Adipocyte (in vitro differentiated cells): Measurements from ENCODE around the gene CASK.

Source experiments
- DNase-seq: peaks from one replicate; pipeline ENCODE4 v3.0.0-alpha.2; 2015; ENCODE audit warnings: low read depth
- H3K27me3 ChIP-seq: replicated peaks from 2 replicates; pipeline ENCODE4 v1.7.0; 2013; ENCODE audit warnings: mild to moderate bottlenecking, low read length, moderate library complexity; ENCODE audit not compliant: control insufficient read depth, insufficient read depth
- H3K36me3 ChIP-seq: 2 replicates; pipeline ENCODE4 v1.7.0; 2013; ENCODE audit warnings: low read length, mild to moderate bottlenecking, moderate library complexity; ENCODE audit not compliant: control insufficient read depth, insufficient read depth, severe bottlenecking
- H3K4me1 ChIP-seq: 2 replicates; pipeline ENCODE4 v1.7.0; 2013; ENCODE audit warnings: mild to moderate bottlenecking, low read length, moderate library complexity; ENCODE audit not compliant: control insufficient read depth, insufficient read depth
- H3K4me3 ChIP-seq: 2 replicates; pipeline ENCODE4 v1.7.0; 2013; ENCODE audit warnings: mild to moderate bottlenecking, low read length, moderate library complexity
- H3K9ac ChIP-seq: 2 replicates; pipeline ENCODE4 v1.7.0; 2013; ENCODE audit warnings: mild to moderate bottlenecking, low read length, moderate library complexity
- H3K9me3 ChIP-seq: 2 replicates; pipeline ENCODE4 v1.7.0; 2013; ENCODE audit warnings: mild to moderate bottlenecking, low read length, moderate library complexity; ENCODE audit not compliant: control insufficient read depth

Gene CASK, protein sequence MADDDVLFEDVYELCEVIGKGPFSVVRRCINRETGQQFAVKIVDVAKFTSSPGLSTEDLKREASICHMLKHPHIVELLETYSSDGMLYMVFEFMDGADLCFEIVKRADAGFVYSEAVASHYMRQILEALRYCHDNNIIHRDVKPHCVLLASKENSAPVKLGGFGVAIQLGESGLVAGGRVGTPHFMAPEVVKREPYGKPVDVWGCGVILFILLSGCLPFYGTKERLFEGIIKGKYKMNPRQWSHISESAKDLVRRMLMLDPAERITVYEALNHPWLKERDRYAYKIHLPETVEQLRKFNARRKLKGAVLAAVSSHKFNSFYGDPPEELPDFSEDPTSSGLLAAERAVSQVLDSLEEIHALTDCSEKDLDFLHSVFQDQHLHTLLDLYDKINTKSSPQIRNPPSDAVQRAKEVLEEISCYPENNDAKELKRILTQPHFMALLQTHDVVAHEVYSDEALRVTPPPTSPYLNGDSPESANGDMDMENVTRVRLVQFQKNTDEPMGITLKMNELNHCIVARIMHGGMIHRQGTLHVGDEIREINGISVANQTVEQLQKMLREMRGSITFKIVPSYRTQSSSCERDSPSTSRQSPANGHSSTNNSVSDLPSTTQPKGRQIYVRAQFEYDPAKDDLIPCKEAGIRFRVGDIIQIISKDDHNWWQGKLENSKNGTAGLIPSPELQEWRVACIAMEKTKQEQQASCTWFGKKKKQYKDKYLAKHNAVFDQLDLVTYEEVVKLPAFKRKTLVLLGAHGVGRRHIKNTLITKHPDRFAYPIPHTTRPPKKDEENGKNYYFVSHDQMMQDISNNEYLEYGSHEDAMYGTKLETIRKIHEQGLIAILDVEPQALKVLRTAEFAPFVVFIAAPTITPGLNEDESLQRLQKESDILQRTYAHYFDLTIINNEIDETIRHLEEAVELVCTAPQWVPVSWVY

DNA sequence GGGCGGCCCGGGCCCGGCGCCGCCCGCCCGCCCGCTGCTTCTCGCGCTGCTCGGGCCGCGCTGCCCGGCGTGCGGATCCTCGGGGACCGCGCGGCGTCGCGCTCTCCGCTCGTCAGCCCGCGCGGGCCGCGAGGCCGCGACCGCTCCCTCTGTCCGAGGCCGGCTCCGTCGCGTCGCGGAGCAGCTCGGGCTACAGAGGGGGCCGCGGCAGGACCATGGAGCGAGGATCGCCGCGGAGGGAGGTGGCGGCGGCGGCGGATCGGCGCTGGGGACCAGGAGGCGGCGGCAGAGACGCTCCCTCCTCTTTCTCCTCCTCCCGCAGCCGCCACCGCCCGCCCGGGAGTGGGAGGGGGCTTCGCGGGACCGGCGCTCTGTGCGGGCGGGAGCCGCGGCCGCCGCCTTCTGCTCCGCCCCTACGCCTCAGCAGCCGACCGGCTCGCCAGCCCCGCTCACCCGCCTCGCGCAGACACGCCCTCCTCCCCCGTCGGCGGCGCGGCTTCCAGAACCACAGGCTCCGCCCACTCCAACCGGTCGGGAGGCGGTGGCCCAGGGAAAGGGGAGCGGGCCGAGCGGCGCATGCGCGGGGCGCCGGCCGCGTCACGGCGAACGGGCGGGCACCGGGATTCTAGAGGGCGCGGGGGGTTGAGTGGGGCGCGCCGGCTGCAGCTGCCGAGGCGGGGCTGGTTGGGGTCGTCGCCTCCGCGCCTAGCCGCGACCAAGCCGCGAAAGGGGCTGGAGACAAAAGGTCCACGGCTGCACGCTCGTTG is at the start of gene CASK:
CASK (minus strand) TSS at position 344 of the 767 bp plus-strand sequence. CDS start 566 bp downstream, outside the sequence.
- DNase-seq: peak; percentile 95
- Histone ChIP-seq H3K36me3 (no peaks in the 10 kb centered on the region), H3K4me1 (no peaks in the 10 kb centered on the region), H3K4me3 (peak within 1 kb of the TSS; percentile 92), H3K9me3 (no peaks in the 10 kb centered on the region), H3K27me3 (no peaks in the 10 kb centered on the region), H3K9ac (peak within 1 kb of the TSS; percentile 87)

DNA sequence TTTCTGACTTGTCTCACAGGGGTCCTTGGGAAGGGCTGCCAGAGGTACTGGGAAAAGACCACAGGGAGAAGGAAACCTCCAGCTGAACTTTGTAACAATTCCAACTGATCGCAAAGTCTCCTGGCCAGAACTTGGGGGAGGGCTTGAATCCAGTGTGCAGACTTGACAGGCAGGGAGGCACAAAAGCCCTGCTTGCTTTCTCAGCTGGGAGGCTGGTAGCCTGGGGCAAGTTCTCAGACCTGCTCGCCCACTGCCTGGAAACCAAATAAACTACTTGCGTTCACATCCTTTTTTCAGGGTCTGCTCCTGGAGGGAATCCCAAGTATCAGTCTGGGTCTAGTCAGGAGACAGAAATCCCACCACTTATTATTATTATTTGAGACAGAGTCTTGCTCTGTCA is 48.0 kb upstream of the CASK start:
- Histone ChIP-seq H3K36me3 (no peaks in the 10 kb centered on the region), H3K27me3 (peaks cover 18% of the 10 kb centered on the region), H3K4me3 (no peak overlapping the region), H3K9ac (no peak overlapping the region), H3K4me1 (no peaks in the 10 kb centered on the region), H3K9me3 (peaks cover 18% of the 10 kb centered on the region)
- no peak for DNase-seq

DNA sequence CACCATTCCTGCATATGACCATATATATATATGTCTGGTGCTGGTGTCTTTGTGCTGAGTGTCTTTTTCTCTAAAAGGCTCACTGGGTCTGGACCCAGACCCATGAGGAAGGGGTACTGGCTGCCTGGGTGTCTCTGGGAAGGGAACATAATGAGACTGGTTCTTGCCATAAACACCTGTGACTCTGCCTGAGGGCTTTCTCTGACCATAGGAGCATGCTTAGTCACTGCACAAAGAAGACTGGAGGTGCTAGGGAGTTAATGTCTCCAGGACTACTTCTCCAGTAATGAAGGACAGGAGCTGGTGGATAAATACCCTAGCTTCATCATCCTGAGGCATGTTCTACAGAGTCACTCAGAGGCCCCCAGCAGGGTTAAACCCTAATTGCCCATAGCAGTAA is 47.1 kb upstream of the CASK start:
- Histone ChIP-seq H3K9me3 (peaks cover 18% of the 10 kb centered on the region), H3K27me3 (peaks cover 18% of the 10 kb centered on the region), H3K4me1 (no peaks in the 10 kb centered on the region), H3K9ac (no peak overlapping the region), H3K36me3 (no peaks in the 10 kb centered on the region), H3K4me3 (no peak overlapping the region)
- no peak for DNase-seq

DNA sequence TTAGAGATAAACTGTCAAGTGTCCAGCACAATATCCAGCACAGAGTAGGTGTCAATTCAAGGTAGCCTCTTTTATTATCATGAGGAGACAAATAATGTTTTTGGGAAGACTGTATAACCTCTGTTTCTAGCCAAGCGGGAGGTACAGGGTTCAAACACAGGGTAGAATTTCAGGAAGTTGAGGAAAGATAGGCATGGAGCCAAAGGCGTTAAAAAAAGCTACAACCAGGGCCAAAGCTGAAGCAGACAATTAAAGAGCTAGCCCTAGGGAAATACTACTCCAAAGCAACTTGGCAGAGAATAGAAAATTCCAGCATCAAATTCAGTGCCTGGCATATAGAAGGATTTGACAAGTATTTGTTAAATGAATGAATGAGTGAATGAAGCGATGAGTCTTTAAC is 40.0 kb upstream of the CASK start:
- DNase-seq: no peak
- peaks cover 13% of the 10 kb centered on the region for H3K9me3 ChIP-seq
- H3K27me3 ChIP-seq: peaks cover 17% of the 10 kb centered on the region
- H3K4me1 ChIP-seq: no peaks in the 10 kb centered on the region
- H3K9ac ChIP-seq: no peak overlapping the region
- no peaks in the 10 kb centered on the region for H3K36me3 ChIP-seq
- H3K4me3 ChIP-seq: no peak overlapping the region

DNA sequence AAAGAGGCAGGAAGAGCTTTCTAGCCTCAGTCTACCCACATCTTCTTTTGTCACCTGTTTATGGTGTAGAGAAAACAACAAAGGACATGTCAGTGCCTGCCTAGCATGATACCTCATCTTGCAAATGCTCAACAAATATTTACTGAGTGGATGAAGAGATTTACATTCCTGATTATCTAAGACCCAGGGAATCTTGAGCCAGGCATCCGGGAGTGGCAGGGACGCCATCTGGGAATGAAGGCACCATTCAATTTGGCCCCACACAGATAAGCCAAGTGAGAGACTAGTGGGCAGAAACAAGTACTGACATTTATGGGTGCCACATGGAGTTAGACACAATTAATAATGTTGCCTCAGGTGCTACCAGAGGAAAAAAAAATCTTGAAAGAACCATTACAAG is 36.8 kb upstream of the CASK start:
- no peaks in the 10 kb centered on the region for H3K9me3 ChIP-seq
- H3K27me3 ChIP-seq: peaks cover 33% of the 10 kb centered on the region
- H3K4me3 ChIP-seq: no peak overlapping the region
- DNase-seq: no peak
- no peak overlapping the region for H3K9ac ChIP-seq
- no peaks in the 10 kb centered on the region for H3K4me1 ChIP-seq
- H3K36me3 ChIP-seq: no peaks in the 10 kb centered on the region

DNA sequence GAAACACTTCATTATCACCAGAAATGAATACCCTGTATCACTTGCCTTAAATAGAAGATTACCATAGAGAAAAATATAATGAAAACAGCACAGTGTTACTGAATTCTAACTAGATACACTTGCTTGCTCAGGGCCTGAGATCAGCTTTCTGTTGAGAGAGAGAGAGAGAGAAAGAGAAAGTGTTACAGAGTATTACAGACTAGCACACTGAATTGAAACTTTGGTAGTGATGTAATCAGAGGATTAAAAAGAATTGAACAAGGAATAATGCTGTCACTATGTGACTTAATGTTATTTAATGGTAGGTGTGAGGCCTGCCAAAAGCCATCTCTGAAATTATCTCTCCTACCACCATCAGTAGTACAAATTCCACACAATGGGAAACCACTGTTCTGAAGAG is 35.5 kb upstream of the CASK start:
- Histone ChIP-seq H3K36me3 (no peaks in the 10 kb centered on the region), H3K27me3 (peaks cover 33% of the 10 kb centered on the region), H3K9ac (no peak overlapping the region), H3K9me3 (no peaks in the 10 kb centered on the region), H3K4me3 (no peak overlapping the region), H3K4me1 (no peaks in the 10 kb centered on the region)
- DNase-seq: no peak

DNA sequence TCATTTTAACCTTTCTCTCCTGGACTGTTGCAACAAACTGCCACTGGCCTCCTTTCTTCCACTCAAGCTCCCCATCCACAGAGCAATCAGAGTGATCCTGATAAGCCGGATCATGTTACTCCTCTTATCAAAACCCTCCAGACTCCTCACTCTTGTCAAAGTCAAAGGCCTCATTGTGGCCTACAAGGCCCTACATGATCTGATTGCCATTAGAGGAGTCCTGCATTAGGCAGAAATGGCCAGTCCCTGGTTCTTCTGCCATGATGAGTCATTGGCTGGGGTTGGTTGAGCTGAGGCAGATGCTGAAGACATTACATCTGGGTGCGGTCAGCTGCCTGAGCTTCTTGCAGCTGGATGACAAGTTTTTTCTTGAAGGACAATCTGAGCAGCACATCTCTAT is 32.7 kb upstream of the CASK start:
- Histone ChIP-seq H3K4me3 (no peak overlapping the region), H3K9me3 (no peaks in the 10 kb centered on the region), H3K27me3 (peaks cover 35% of the 10 kb centered on the region), H3K9ac (no peak overlapping the region), H3K36me3 (no peaks in the 10 kb centered on the region), H3K4me1 (no peaks in the 10 kb centered on the region)
- no peak for DNase-seq

DNA sequence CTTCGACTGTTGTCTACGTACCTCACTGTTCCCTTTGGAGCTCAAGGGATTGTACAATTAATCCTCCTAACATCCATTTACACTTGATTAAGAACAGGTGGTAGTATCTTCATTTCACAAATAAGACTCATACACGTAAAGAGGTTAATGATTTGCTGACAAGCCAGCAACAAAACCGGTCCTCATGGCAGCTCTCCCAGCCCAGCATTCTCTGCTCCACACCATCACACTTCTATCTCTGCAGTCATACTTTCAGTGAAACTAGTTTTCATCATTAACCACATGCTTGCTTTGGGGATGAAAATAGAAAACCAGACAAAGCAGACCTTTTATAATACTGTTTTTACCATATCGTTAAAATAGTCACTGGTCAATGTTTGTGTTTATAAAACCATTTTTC is 28.7 kb upstream of the CASK start:
- Histone ChIP-seq H3K9me3 (peaks cover 5% of the 10 kb centered on the region), H3K4me1 (no peaks in the 10 kb centered on the region), H3K9ac (no peak overlapping the region), H3K27me3 (peaks cover 16% of the 10 kb centered on the region), H3K4me3 (no peak overlapping the region), H3K36me3 (no peaks in the 10 kb centered on the region)
- DNase-seq: no peak

DNA sequence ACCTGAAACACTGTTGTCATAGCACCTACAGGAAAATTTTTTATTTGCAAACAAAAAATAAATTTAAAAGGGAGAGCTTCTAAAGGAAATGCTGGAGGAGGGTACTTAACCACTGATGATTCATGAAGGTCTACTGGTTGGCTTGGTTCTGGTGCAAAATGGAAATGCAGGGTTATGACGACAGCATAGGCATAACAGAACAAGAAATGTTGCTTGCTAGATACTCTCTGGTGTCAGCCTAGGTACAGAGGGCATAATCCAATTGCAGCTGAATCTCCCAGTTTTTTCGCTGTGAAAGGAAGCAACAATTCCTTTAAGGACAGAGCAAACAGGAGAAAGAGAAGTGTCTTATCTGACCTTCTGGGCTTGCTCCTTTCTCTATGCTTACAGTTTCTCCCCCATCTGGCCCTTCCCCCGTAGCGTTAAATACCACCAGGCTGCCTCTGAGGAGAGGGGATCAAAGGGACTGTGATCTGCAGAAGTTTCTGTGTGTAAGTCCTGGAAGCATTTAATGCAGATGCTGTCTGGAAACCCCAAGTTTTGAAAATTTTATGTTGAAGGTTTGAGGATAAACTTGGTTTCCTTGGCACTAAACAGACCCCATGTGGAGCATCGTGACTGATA is 23.7 kb upstream of the CASK start:
- Histone ChIP-seq H3K4me3 (no peak overlapping the region), H3K27me3 (peaks cover 27% of the 10 kb centered on the region), H3K9me3 (peaks cover 5% of the 10 kb centered on the region), H3K36me3 (no peaks in the 10 kb centered on the region), H3K9ac (no peak overlapping the region), H3K4me1 (no peaks in the 10 kb centered on the region)
- no peak for DNase-seq

DNA sequence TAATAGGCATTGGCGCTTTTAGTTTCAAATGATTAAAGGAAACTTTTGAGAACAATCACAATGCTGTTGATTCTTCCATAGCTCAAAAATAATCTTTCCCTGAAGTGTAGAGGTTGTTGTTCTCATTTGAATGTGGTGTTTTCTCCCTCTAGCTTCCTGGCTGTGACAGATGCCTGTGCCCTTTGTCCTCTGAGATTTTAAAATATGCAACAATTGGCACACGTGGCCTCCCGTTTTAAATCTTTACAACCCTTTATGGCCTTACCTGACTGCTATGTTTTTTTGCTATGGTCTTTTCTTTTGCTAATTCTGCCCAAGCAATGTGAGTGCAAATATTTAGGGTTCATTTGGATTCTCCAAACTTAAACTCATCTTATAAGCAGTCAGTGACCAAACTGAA is 22.9 kb upstream of the CASK start:
- no peak for DNase-seq
- no peaks in the 10 kb centered on the region for H3K36me3 ChIP-seq
- H3K4me1 ChIP-seq: no peaks in the 10 kb centered on the region
- H3K27me3 ChIP-seq: peaks cover 32% of the 10 kb centered on the region
- peaks cover 5% of the 10 kb centered on the region for H3K9me3 ChIP-seq
- H3K9ac ChIP-seq: no peak overlapping the region
- no peak overlapping the region for H3K4me3 ChIP-seq
